ENCODE measurements around the gene GPX4. TPM values are rescaled to one million over a fixed set of nuclear protein-coding genes. Genes with fewer than 3 reads are reported as not detected.
A peak's percentile ranks its signal among the peaks of the same experiment; 100 is the strongest.

GPX4 gene
- total RNA-seq, 1 experiment from 2014 or later: 251 TPM

GRCh38 chr19:1064661-1065605, 38.9 kb upstream of the GPX4 start:
- no peak overlapping the region for H3K27ac Mint-ChIP-seq (ENCODE audit: unreplicated experiment)
- H3K36me3 Mint-ChIP-seq (ENCODE audit: insufficient read depth, unreplicated experiment): peaks cover 38% of the 10 kb centered on the region
- peaks cover 10% of the 10 kb centered on the region for H3K4me1 Mint-ChIP-seq (ENCODE audit: low read depth, unreplicated experiment)
- BruUV-seq (replicated peaks): no TSS peak
- no peaks in the 10 kb centered on the region for H3K27me3 Mint-ChIP-seq (ENCODE audit: unreplicated experiment)
- CTCF ChIA-PET: interaction anchor here (0.5 to 2.0 kb wide), 2 partner anchors 10 to 294 kb away, joined by 4 to 12 read pairs; no protein-coding TSS in a partner anchor
- intact Hi-C loops (cut with micrococcal nuclease; ENCODE audit: unreplicated experiment): no loop called here
- TF ChIP-seq CTCF (IDR thresholded peaks at IDR 0.05; ENCODE audit: unreplicated experiment): peak; percentile 68
- peak; percentile 76 for DNase-seq
- peak overlapping the region; percentile 58 for H3K4me3 Mint-ChIP-seq (ENCODE audit: low read depth, unreplicated experiment)
- H3K9me3 Mint-ChIP-seq (ENCODE audit: low read depth, unreplicated experiment): no peaks in the 10 kb centered on the region

- no peaks in the 10 kb centered on the region for H3K27me3 Mint-ChIP-seq (ENCODE audit: unreplicated experiment)
- intact Hi-C loops (cut with micrococcal nuclease; ENCODE audit: unreplicated experiment): no loop called here
- peak; percentile 32 for DNase-seq
- H3K36me3 Mint-ChIP-seq (ENCODE audit: insufficient read depth, unreplicated experiment): peaks cover 38% of the 10 kb centered on the region
- H3K4me1 Mint-ChIP-seq (ENCODE audit: low read depth, unreplicated experiment): peaks cover 10% of the 10 kb centered on the region
- H3K27ac Mint-ChIP-seq (ENCODE audit: unreplicated experiment): no peak overlapping the region
- no TSS peak for BruUV-seq (replicated peaks)
- H3K9me3 Mint-ChIP-seq (ENCODE audit: low read depth, unreplicated experiment): no peaks in the 10 kb centered on the region
- peak overlapping the region; percentile 58 for H3K4me3 Mint-ChIP-seq (ENCODE audit: low read depth, unreplicated experiment)
- no peak for TF ChIP-seq CTCF (IDR thresholded peaks at IDR 0.05; ENCODE audit: unreplicated experiment)
- CTCF ChIA-PET: interaction anchor here (2.0 kb wide), 1 partner anchor 9 kb away, joined by 12 read pairs; no protein-coding TSS in a partner anchor
These were observed 38.1 kb upstream of the GPX4 start for GRCh38 chr19:1065606-1066109.

- TF ChIP-seq CTCF (IDR thresholded peaks at IDR 0.05; ENCODE audit: unreplicated experiment): no peak
- intact Hi-C loops (cut with micrococcal nuclease; ENCODE audit: unreplicated experiment): no loop called here
- Mint-ChIP-seq H3K4me1 (ENCODE audit: low read depth, unreplicated experiment) (peaks cover 10% of the 10 kb centered on the region), H3K36me3 (ENCODE audit: insufficient read depth, unreplicated experiment) (peaks cover 38% of the 10 kb centered on the region), H3K4me3 (ENCODE audit: low read depth, unreplicated experiment) (peak overlapping the region; percentile 58), H3K27me3 (ENCODE audit: unreplicated experiment) (no peaks in the 10 kb centered on the region), H3K9me3 (ENCODE audit: low read depth, unreplicated experiment) (no peaks in the 10 kb centered on the region), H3K27ac (ENCODE audit: unreplicated experiment) (no peak overlapping the region)
- BruUV-seq (replicated peaks): no TSS peak
- peak; percentile 34 for DNase-seq
- CTCF ChIA-PET: interaction anchor here (0.5 to 2.0 kb wide), 2 partner anchors 9 to 33 kb away, joined by 3 to 12 read pairs; no protein-coding TSS in a partner anchor
These were observed 37.5 kb upstream of the GPX4 start for GRCh38 chr19:1066251-1066747.

- Mint-ChIP-seq H3K9me3 (ENCODE audit: low read depth, unreplicated experiment) (no peaks in the 10 kb centered on the region), H3K4me1 (ENCODE audit: low read depth, unreplicated experiment) (peaks cover 10% of the 10 kb centered on the region), H3K4me3 (ENCODE audit: low read depth, unreplicated experiment) (peak within 1 kb of the TSS; percentile 58), H3K27ac (ENCODE audit: unreplicated experiment) (no peak within 1 kb of the TSS), H3K27me3 (ENCODE audit: unreplicated experiment) (no peaks in the 10 kb centered on the region), H3K36me3 (ENCODE audit: insufficient read depth, unreplicated experiment) (peaks cover 38% of the 10 kb centered on the region)
- peak; percentile 49 for DNase-seq
- intact Hi-C loops (cut with micrococcal nuclease; ENCODE audit: unreplicated experiment): no loop called here
- TF ChIP-seq CTCF (IDR thresholded peaks at IDR 0.05; ENCODE audit: unreplicated experiment): no peak
- BruUV-seq (replicated peaks): no TSS peak
- CTCF ChIA-PET: interaction anchor here (0.5 to 0.7 kb wide), 2 partner anchors 33 to 35 kb away, joined by 3 to 5 read pairs; no protein-coding TSS in a partner anchor
These were observed 37.0 kb upstream of the GPX4 start, which contains the start of gene ARHGAP45 for GRCh38 chr19:1066748-1067340. TSS of gene ARHGAP45 (plus strand) at chr19:1067167. CDS start at chr19:1067406, 239 bp downstream.
